HG03469 (cell line): ENCODE data around the gene HFM1.
"Not testable (repeated sequence)": the region's sequence is repeated elsewhere in the genome, so short reads cannot be mapped to it uniquely, and the experiment has no call there.

ENCODE experiments used
- ATAC-seq: cut with Tn5 transposase; IDR thresholded peaks from one replicate; pipeline ENCODE4 v1.9.1; 2021; ENCODE audit warnings: mild to moderate bottlenecking, moderate library complexity, moderate number of reproducible peaks; ENCODE audit not compliant: unreplicated experiment

Gene HFM1, protein sequence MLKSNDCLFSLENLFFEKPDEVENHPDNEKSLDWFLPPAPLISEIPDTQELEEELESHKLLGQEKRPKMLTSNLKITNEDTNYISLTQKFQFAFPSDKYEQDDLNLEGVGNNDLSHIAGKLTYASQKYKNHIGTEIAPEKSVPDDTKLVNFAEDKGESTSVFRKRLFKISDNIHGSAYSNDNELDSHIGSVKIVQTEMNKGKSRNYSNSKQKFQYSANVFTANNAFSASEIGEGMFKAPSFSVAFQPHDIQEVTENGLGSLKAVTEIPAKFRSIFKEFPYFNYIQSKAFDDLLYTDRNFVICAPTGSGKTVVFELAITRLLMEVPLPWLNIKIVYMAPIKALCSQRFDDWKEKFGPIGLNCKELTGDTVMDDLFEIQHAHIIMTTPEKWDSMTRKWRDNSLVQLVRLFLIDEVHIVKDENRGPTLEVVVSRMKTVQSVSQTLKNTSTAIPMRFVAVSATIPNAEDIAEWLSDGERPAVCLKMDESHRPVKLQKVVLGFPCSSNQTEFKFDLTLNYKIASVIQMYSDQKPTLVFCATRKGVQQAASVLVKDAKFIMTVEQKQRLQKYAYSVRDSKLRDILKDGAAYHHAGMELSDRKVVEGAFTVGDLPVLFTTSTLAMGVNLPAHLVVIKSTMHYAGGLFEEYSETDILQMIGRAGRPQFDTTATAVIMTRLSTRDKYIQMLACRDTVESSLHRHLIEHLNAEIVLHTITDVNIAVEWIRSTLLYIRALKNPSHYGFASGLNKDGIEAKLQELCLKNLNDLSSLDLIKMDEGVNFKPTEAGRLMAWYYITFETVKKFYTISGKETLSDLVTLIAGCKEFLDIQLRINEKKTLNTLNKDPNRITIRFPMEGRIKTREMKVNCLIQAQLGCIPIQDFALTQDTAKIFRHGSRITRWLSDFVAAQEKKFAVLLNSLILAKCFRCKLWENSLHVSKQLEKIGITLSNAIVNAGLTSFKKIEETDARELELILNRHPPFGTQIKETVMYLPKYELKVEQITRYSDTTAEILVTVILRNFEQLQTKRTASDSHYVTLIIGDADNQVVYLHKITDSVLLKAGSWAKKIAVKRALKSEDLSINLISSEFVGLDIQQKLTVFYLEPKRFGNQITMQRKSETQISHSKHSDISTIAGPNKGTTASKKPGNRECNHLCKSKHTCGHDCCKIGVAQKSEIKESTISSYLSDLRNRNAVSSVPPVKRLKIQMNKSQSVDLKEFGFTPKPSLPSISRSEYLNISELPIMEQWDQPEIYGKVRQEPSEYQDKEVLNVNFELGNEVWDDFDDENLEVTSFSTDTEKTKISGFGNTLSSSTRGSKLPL (N-terminal part only)

GRCh38 chr1:91404151-91405012 is at the start of gene HFM1:
Gene HFM1 (minus strand): TSS chr1:91404837. CDS start chr1:91401082, 3,755 bp downstream.
- peak; percentile 91 for ATAC-seq

DNA sequence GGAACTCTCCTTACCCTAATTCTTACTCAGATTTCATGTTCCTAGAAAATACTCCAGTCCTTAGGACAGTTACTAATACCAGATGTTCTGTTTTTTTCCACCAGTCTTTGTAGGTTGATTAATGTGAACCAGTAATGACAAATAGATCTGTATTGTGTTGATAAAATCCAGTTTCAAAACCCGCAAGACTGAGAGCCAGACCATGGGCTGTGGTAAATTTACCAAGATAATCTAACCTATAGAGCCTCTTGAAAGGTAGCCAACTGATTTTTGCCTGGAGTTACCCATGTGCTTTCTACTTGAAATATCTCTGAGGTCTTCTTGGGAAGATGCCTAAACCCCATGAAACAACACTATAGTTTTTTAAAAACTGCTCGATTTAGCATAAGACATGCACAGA is 49.5 kb upstream of the HFM1 start:
- ATAC-seq = no peak

GRCh38 chr1:91450260-91450659 is 45.6 kb upstream of the HFM1 start:
- no peak for ATAC-seq

DNA sequence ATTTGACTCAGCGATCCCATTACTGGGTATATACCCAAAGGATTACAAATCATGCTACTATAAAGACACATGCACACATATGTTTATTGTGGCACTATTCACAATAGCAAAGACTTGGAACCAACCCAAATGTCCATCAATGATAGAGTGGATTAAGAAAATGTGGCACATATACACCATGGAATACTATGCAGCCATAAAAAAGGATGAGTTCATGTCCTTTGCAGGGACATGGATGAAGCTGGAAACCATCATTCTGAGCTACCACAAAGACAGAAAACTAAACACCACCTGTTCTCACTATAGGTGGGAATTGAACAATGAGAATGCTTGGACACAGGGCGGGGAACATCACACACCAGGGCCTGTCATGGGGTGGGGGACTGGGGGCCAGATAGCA is 43.1 kb upstream of the HFM1 start:
- not testable (repeated sequence) for ATAC-seq

DNA sequence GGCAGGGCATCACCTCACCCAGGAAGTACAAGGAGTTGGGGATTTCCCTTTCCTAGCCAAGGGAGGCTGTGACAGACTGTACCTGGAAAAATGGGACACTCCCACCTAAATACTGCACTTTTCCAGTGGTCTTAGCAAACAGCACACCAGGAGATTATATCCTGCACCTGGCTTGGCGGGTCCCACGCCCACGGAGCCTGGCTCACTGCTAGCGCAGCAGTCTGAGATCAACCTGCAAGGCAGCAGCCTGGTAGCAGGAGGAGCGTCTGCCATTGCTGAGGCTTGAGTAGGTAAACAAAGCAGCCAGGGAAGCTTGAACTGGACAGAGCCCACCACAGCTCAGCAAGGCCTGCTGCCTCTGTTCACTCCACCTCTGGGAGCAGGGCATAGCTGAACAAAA is 37.3 kb upstream of the HFM1 start:
- ATAC-seq = not testable (repeated sequence)

DNA sequence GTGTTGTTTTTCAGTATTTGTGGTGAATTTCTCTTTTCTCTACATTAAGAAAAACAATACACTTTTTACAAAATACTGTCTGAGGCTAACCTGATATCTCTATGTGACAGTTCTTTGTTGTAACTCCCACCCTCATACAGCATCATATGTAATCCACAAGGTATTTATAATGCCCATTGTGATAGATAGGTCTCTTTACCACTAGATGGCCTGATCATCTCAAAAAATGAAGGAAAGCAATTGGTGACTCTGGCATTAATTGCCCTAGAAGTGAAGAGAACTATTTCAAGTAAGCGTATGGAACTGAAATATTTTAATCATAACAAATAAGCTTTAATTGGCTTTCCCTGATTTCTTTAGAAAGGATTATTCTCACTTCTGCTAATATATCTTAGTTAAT is 36.2 kb upstream of the HFM1 start:
- ATAC-seq = no peak

DNA sequence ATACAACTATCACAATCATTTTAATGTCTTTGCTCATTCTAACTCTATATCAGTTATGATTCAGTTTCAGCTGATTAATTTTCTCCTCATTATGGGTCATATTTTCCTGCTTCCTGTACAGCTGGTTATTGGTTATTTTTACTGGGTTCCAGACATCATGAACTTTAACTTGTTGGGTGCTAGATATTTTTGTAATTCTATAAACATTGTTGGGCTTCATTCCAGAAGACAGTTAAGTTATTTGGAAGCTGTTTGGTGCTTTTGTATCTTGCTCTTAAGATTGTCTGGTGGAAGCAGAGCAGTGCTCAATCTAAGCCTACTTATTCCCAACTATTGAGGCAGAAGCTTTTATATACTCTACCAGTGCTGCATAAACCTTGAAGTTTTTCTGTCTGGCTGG is 34.4 kb upstream of the HFM1 start:
- ATAC-seq = no peak

GRCh38 chr1:91428182-91428798 is 23.7 kb upstream of the HFM1 start:
- ATAC-seq = no peak

DNA sequence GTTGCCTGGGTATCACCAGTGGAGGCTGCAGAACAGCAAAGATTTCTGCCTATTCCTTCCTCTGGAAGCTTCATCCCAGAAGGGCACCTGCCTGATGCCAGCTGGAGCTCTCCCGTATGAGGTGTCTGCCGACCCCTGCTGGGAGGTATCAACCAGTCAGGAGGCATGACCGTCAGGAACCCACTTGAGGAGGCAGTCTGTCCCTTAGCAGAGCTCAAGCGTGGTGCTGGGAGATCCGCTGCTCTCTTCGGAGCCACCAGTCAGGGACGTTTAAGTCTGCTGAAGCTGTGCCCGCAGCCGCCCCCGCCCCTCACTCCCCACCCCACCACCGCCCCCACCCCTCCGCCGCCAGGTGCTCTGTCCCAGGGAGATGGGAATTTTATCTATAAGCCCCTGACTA is 23.1 kb upstream of the HFM1 start:
- no peak for ATAC-seq

DNA sequence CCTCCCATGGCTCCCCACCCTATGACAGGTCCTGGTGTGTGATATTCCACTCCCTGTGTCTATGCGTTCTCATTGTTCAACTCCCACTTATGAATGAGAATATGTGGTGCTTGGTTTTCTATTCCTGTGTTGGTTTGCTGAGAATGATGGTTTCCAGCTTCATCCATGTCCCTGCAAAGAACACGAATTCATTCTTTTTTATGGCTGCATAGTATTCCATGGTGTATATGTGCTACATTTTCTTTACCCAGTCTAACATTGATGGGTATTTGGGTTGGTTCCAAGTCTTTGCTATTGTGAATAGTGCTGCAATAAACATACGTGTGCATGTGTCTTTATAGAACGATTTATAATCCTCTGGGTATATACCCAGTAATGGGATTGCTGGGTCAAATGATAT is 17.9 kb upstream of the HFM1 start:
- ATAC-seq = not testable (repeated sequence)

DNA sequence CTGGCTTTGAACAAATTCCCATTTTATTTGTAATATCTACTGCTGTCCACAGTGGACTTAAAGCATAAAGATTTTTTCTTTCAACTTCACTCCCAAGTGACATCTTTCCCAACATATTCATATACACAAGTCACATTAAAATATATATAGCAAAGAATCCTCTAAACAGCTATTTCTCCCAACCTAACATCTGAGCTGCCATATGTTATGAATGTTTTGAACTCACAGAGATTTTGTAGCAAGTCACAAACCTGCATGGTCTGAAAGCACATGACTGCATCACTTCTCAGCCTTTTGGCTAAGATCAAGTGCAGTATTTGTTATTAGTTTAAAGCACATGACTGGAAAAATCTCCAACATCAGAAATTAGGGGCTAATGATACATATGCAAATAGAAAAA is 7.7 kb upstream of the HFM1 start:
- no peak for ATAC-seq

DNA sequence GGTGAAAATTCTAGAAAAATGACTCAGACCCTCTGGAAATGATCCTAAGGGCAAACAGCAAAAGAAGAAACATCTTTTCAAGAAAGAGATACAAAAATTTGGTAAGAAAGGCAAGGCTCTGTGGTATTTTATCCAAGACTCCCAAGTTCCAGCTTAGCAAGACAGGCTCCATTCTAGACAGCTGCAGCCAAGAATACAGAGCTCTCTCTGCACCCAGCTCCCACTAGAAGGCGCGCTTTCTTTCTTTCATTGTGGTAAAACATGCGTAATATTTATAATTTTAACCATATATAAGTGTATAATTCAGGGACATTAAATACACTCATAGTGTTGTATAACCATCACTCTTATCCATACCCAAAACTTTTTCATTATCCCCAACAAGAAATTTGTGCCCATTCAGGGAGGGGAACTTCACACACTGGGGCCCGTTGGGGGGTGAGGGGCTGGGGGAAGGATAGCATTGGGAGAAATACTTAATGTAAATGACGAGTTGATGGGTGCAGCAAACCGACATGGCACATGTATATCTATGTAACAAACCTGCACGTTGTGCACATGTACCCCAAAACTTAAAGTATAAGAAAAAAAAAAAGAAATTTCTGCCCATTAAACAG is 2.2 kb upstream of the HFM1 start:
- ATAC-seq = no peak

GRCh38 chr1:91402023-91402422 is 2.6 kb downstream of the HFM1 start:
- ATAC-seq = no peak

GRCh38 chr1:91400133-91400725 is 4.4 kb downstream of the HFM1 start:
- no peak for ATAC-seq

DNA sequence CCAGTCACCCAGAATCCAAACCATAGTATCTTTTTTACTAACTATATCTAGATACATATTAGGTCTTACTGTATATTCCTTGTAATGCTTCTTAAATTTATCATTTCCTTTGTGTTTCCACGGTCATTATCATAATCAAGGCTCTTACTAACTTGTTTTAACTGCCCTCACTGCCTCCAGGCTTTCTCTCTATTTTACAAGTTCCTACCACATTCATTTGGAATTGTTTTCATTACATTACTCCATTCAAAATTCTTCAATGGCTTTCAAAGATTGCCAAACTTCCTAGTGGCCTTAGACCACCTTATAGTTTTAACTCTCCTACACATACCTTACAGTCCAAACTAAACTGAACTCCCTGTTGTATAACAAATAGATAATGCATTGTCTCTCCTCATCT is 6.3 kb downstream of the HFM1 start:
- no peak for ATAC-seq

DNA sequence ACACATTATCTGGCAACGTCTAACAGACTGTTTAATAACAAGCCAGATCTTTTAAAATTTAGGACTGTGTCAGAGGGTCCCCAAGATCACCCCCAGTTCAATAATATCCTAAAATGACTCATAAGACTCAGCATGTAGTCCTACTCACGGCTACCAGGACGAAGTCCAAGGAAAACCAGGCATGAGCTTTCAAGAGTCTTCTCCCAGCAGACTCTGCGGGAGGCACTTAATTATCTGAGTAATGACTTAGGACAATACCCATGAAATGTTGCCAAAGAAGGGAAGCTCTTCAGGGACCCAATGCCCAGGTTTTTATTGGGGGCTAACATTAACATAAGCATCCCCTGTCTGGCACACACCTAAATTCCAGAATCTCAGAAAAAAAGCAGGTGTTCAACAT is 7.0 kb downstream of the HFM1 start:
- no peak for ATAC-seq

GRCh38 chr1:91393042-91393441 is 11.6 kb downstream of the HFM1 start:
- no peak for ATAC-seq

- no peak for ATAC-seq
Observed at GRCh38 chr1:91386109-91386508, 18.5 kb downstream of the HFM1 start.

DNA sequence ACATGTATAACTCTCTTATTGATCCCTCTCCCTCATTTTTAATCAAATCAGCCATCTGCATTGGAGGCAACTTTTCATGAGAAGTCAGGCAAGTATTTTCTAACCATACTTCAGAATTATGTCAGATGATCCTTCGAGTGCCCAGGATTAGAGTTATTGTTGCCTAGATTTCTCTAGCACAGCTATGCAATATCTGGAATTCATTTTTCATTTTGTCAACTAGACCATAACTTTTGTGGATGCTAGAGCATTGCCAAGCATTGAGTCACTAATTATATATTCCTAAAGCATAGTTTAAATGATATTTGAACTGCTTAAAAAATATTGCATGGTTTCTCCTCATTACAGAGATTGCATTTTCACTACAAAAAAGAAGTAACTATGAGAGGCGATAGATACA is 21.2 kb downstream of the HFM1 start:
- ATAC-seq = no peak
